Ovary (tissue), 9 donors: ENCODE results near the gene FAM184B. TPM values are rescaled to one million over a fixed set of nuclear protein-coding genes. Genes with fewer than 3 reads are reported as not detected.

Source experiments
- DNase-seq, 5 donors: peaks; one replicate each; pipeline ENCODE4 v3.0.0-alpha.2; 2019 to 2020
- H3K27ac ChIP-seq, 2 donors: fragments of 200-600 bp; one replicate each; pipeline versions ENCODE4 v1.5.1 to v1.8.0; 2019 to 2022
- H3K27me3 ChIP-seq: fragments of 200-600 bp; one replicate; pipeline ENCODE4 v1.8.0; 2022
- H3K36me3 ChIP-seq: fragments of 200-600 bp; sonication (generic); one replicate; pipeline ENCODE4 v1.5.1; 2019
- H3K4me1 ChIP-seq: one replicate; pipeline ENCODE4 v1.8.1; 2013; ENCODE audit warnings: mild to moderate bottlenecking, moderate library complexity; ENCODE audit not compliant: insufficient read depth
- H3K4me3 ChIP-seq: fragments of 200-600 bp; sonication (generic); one replicate; pipeline ENCODE4 v1.5.1; 2017
- H3K9me3 ChIP-seq, 2 donors: fragments of 200-600 bp in 1 of 2; sonication (generic) in 1 of 2; one replicate each; pipeline versions ENCODE4 v1.5.1 to v1.8.1; 2013 to 2019; ENCODE audit warnings: mild to moderate bottlenecking in 1 of 2, moderate library complexity in 1 of 2
- CTCF ChIP-seq, 3 donors: fragments of 450-650 bp in 2 of 3; fragments of 200-600 bp in 1 of 3; IDR thresholded peaks; one replicate each; pipeline versions ENCODE4 v1.5.1 to v1.8.0; 2016 to 2022; ENCODE audit warnings: antibody characterized with exemption in 3 of 3, mild to moderate bottlenecking in 1 of 3
- EP300 ChIP-seq: sonication (generic); formaldehyde crosslinking; IDR thresholded peaks from one replicate; pipeline ENCODE4 v1.6.1; 2017; ENCODE audit warnings: antibody characterized with exemption
- POLR2A ChIP-seq: fragments of 450-650 bp; IDR thresholded peaks from one replicate; pipeline ENCODE4 v1.6.1; 2017; ENCODE audit warnings: antibody characterized with exemption, mild to moderate bottlenecking, moderate library complexity
- WGBS, 3 donors: extraction: QIAGEN DNeasy Blood & Tissue Kit in 1 of 3; methylation state at CpG; one replicate each; pipeline versions ENCODE4 v1.1.5 to v1.1.7; 2013 to 2017; 5-methylcytosine and 5-hydroxymethylcytosine counted together
- intact Hi-C, 4 donors: fragments of 100-400 bp; cut with DNase I; formaldehyde crosslinking; loops; one replicate each; pipeline versions ENCODE4 v1.11.0 to v1.15.1; 2022 to 2023
- polyA plus RNA-seq, 2 donors: library from polyadenylated mRNA; stranded (reverse); fragments of 200-250 nt in 1 of 2; fragments of 350-450 nt in 1 of 2; fragmentation: Illumina TruSeq in 1 of 2; extraction: RNeasy Lipid Tissue Mini Kit (QIAGEN cat#74804) in 1 of 2; gene quantifications; one replicate each; pipeline ENCODE4 v1.2.3, GENCODE V29; 2013 to 2014
- total RNA-seq, 7 donors: library from RNA; depleted of rRNA in 2 of 7; stranded (reverse); fragments of >200 nt in 2 of 7; fragmentation: NEBNext Ultra II Directional in 3 of 7; extraction: Animal tissue kit (Norgen Biotek cat#: 25700) in 3 of 7; gene quantifications; one replicate each; pipeline versions ENCODE4 v1.1.0 to v1.2.4, GENCODE V29; 2016 to 2023
- donor health status: DM: no; HTN: no; CAD: no; lungs with moderate emphysema.
- donor health status: DM: no; HTN: no; CAD: no.
- donor health status: Bipolar disorder and iron deficiency.
- donor health status: DM: yes; HTN: yes; CAD: no.
- donor health status: DM: no; HTN: no; CAD: no.
- donor health status: DM: yes; HTN: yes; CAD: no.

Gene FAM184B
- total and polyA plus RNA-seq, 9 donors = 0.03 to 0.17 (median 0.04) TPM; not detected in 5

DNA sequence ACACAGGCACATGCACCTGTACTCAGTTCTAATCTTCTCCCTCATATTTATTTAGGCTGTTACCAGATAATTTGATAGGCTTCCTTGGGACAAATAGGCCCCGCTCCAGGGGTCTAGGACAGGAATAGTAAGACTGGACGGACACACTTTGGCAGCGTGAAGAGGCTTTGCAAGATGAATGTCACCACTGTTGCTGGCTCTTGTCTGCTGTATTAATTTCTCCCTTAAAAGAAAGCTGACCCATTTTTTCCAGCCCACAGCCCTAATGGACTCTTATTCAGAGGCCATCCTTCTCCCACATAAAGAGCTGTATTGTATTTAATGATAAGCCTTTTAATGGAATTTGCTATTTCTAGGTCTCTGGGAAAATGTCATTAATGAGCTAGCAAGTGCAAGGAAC is 18.0 kb downstream of the FAM184B start:
- WGBS, 3 donors = 76 to 96% (median 82%) methylated on average over 3 of the region's 3 CpGs
- Histone ChIP-seq H3K36me3 (no peaks in the 10 kb centered on the region), H3K27ac (no peak overlapping the region), H3K9me3 (no peaks in the 10 kb centered on the region), H3K4me1 (no peaks in the 10 kb centered on the region), H3K27me3 (no peaks in the 10 kb centered on the region), H3K4me3 (no peak overlapping the region)
- TF ChIP-seq POLR2A (no peak), EP300 (no peak), CTCF (IDR thresholded peaks at IDR 0.05) (no peak)
- intact Hi-C loops = no loop called here
- no peak for DNase-seq

DNA sequence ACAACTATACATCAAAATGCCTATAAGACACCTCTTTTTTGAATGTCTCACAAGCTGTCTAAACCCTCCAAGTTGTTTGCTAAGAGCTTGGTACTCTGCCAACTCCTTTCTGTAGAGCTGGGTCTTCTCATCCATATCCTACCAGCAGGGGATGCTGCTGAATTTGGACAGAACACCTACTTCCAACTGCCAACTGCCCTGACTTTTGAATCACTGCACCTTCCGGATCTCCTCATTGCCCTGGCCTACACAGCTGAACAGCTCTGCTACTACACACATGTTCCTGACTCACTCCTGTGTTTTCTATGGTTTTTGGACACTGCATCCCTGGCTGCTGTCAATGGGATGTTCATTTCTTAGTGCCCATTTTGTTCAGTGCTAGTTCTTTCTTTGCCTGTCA is 18.7 kb downstream of the FAM184B start:
- Histone ChIP-seq H3K4me1 (no peaks in the 10 kb centered on the region), H3K36me3 (no peaks in the 10 kb centered on the region), H3K27me3 (no peaks in the 10 kb centered on the region), H3K4me3 (no peak overlapping the region), H3K27ac (no peak overlapping the region), H3K9me3 (no peaks in the 10 kb centered on the region)
- DNase-seq = no peak
- TF ChIP-seq EP300 (no peak), POLR2A (no peak), CTCF (IDR thresholded peaks at IDR 0.05) (no peak)
- intact Hi-C loops = no loop called here
- 60 to 69% (median 68%) methylated on average over 1 of the region's 1 CpG for WGBS, 3 donors

DNA sequence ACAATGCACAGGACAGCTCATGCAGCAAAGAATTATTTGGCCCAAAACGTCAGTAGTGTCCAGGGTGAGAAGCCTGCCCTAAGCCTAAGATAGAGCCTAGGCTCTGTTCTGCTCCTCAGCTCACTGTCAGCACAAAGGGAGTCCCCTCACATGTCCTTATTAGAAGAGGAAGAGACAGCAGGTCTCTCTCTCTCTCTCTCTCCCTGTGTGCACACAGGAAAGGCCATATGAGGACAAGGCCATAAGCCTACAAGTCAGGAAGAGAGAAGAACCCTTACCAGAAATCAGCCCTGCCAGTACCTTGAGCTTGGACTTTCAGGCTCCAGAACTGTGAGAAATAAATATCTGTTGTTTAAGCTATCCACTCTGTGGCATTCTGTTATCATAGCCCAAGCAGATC is 20.4 kb downstream of the FAM184B start:
- H3K27ac ChIP-seq = no peak overlapping the region
- 45 to 55% (median 47%) methylated on average over 1 of the region's 1 CpG for WGBS, 3 donors
- H3K4me3 ChIP-seq = no peak overlapping the region
- H3K9me3 ChIP-seq = no peaks in the 10 kb centered on the region
- DNase-seq = no peak
- H3K27me3 ChIP-seq = no peaks in the 10 kb centered on the region
- intact Hi-C loops = no loop called here
- no peaks in the 10 kb centered on the region for H3K36me3 ChIP-seq
- no peaks in the 10 kb centered on the region for H3K4me1 ChIP-seq
- TF ChIP-seq POLR2A (no peak), EP300 (no peak), CTCF (IDR thresholded peaks at IDR 0.05) (no peak)

DNA sequence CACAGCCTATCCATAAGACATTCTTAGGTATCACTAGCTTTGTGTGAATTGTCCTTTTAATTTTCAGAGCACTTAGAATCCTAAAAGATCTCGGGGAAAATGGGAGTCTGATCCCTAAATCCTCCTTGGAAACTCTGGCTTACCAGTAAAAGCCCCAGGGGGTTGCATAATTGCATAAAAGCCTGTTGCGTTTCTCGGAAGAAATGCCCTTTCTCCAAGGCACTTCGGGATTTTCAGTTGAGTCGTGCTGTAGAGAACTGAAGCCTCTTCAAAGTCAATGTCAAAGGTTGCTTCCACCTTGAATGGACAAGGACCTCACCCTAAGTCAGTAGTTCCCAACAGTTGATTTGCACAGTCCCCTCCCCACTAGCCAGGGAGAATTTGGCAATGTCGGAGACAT is 20.8 kb downstream of the FAM184B start:
- 75 to 79% (median 76%) methylated on average over 6 of the region's 6 CpGs for WGBS, 3 donors
- intact Hi-C loops = no loop called here
- no peaks in the 10 kb centered on the region for H3K27me3 ChIP-seq
- no peak for TF ChIP-seq POLR2A
- TF ChIP-seq CTCF (IDR thresholded peaks at IDR 0.05) = no peak
- TF ChIP-seq EP300 = no peak
- H3K4me1 ChIP-seq = no peaks in the 10 kb centered on the region
- H3K27ac ChIP-seq = no peak overlapping the region
- H3K9me3 ChIP-seq = no peaks in the 10 kb centered on the region
- H3K36me3 ChIP-seq = no peaks in the 10 kb centered on the region
- DNase-seq = no peak
- no peak overlapping the region for H3K4me3 ChIP-seq

GRCh38 chr4:17758485-17758884 is 22.9 kb downstream of the FAM184B start:
- WGBS, 3 donors = 16 to 31% (median 26%) methylated on average over 5 of the region's 5 CpGs
- no peak overlapping the region for H3K27ac ChIP-seq
- no peaks in the 10 kb centered on the region for H3K27me3 ChIP-seq
- intact Hi-C loops = no loop called here
- no peak overlapping the region for H3K4me3 ChIP-seq
- H3K9me3 ChIP-seq = no peaks in the 10 kb centered on the region
- H3K4me1 ChIP-seq = no peaks in the 10 kb centered on the region
- DNase-seq = no peak
- TF ChIP-seq CTCF (IDR thresholded peaks at IDR 0.05) (no peak), EP300 (no peak), POLR2A (no peak)
- no peaks in the 10 kb centered on the region for H3K36me3 ChIP-seq
